Neuron (in vitro differentiated cells): Measurements from ENCODE around the gene GNB5.
"Not testable (repeated sequence)": the region's sequence is repeated elsewhere in the genome, so short reads cannot be mapped to it uniquely, and the experiment has no call there.

ENCODE experiments used
- H2AFZ ChIP-seq: one replicate; pipeline ENCODE4 v1.6.1; 2013; ENCODE audit warnings: low read depth, mild to moderate bottlenecking, inconsistent platforms, low read length, moderate library complexity
- H3K27me3 ChIP-seq: one replicate; pipeline ENCODE4 v1.6.1; 2013; ENCODE audit warnings: low read length; ENCODE audit not compliant: insufficient read depth
- H3K36me3 ChIP-seq: one replicate; pipeline ENCODE4 v1.6.1; 2013; ENCODE audit warnings: low read length; ENCODE audit not compliant: insufficient read depth
- H3K4me1 ChIP-seq: one replicate; pipeline ENCODE4 v1.6.1; 2013; ENCODE audit warnings: low read length; ENCODE audit not compliant: insufficient read depth
- H3K4me3 ChIP-seq: 2 replicates; pipeline ENCODE4 v1.5.1; 2013; ENCODE audit warnings: mild to moderate bottlenecking, low read length, moderate library complexity
- H3K9me3 ChIP-seq: one replicate; pipeline ENCODE4 v1.6.1; 2013; ENCODE audit warnings: low read length

Gene GNB5

GRCh38 chr15:52191207-52191606 lies at the start of gene GNB5:
Gene GNB5, minus strand, starts transcription at chr15:52191392. Its CDS starts 6,716 bp downstream, at chr15:52184676.
- Histone ChIP-seq H3K36me3 (no peaks in the 10 kb centered on the region), H3K4me3 (no peak within 1 kb of the TSS), H3K27me3 (no peaks in the 10 kb centered on the region), H3K9me3 (no peaks in the 10 kb centered on the region), H2AFZ (no peak within 1 kb of the TSS), H3K4me1 (no peaks in the 10 kb centered on the region)

DNA sequence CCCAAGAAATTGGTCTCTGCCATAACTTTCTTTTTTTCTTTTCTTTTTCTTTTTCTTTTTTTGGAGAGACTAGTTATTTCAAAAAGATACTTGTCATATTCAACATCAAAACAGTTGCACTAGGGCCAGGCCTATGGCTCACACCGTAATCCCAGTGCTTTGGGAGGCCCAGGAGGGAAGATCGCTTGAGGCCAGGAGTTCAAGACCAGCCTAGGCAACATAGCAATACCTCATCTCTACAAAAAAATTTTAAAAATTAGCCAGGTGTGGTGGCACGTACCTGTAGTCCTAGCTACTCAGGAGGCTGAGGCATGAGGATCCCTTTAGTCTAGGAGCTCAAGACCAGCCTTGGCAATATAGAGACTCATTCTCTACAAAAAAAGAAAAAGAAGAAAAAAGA lies 49.0 kb upstream of the GNB5 start:
- H3K4me1 ChIP-seq: no peaks in the 10 kb centered on the region
- no peak overlapping the region for H2AFZ ChIP-seq
- no peak overlapping the region for H3K4me3 ChIP-seq

DNA sequence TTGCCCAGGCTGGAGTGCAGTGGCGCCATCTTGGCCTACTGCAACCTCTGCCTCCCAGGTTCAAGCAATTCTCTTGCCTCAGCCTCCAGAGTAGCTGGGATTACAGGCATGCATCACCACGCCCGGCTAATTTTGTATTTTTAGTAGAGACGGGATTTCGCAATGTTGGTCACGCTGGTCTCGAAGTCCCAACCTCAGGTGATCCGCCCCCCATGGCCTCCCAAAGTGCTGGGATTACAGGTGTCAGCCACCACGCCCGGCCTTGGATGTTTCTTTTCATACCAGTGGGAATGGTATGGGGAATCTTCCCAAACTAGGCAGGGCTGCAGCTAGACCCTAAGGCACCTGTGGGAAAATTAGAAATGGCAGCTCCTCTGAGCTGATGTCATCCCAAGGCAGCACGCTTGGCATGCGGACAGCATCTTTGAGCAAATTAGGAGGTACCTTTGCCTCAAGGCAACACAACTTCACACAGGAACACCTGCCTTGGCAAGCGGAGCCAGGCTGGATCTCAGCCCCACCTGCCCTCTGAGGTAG lies 47.9 kb upstream of the GNB5 start:
- not testable (repeated sequence) for H3K9me3 ChIP-seq, H3K4me1 ChIP-seq, H2AFZ ChIP-seq, H3K27me3 ChIP-seq, H3K36me3 ChIP-seq, H3K4me3 ChIP-seq

More for the DNA sequence above, 49.0 kb upstream of the GNB5 start:
- H3K9me3 ChIP-seq: no peaks in the 10 kb centered on the region
- no peaks in the 10 kb centered on the region for H3K36me3 ChIP-seq
- H3K27me3 ChIP-seq: no peaks in the 10 kb centered on the region

DNA sequence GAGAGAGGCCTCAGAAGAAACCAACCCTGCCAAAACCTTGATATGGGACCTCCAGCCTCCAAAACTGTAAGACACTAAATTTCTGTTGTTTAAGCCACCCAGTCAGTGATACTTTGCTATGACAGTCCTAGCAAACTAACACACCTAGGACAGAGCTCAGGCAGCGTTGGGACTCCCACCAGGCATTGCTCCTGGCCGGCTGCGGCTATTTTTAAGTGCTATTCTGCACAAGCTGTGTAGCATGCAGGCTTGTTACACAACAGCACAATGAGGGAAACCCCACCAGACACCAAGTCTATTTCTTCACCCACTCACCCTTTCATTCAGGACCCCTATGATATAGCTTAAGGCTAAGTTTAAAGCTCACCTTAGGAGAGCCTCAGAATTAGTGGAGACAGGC lies 47.0 kb upstream of the GNB5 start:
- Histone ChIP-seq H3K9me3 (no peaks in the 10 kb centered on the region), H3K4me3 (no peak overlapping the region), H3K36me3 (peaks cover 3% of the 10 kb centered on the region), H2AFZ (no peak overlapping the region), H3K4me1 (peaks cover 3% of the 10 kb centered on the region), H3K27me3 (no peaks in the 10 kb centered on the region)

DNA sequence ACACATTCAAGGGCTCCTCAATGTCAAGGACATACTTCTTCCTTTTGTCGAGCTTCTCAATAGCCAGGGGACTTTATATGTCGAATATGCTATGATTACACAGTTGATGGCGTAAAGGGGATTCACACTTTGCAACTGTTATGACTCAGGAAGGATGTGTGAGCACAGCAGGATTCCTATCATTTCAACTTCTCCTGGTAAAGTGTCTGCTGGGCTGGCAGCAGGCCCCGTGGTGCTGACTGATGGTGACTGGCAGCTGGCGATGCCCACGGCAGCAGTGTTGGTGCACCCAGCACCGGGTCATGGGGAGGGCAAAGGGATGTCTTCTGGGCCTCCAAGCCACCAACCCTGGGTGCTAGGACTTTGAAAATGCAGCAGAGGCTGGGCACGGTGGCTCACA lies 44.8 kb upstream of the GNB5 start:
- H3K4me1 ChIP-seq: peaks cover 8% of the 10 kb centered on the region
- H3K27me3 ChIP-seq: no peaks in the 10 kb centered on the region
- H3K9me3 ChIP-seq: no peaks in the 10 kb centered on the region
- no peak overlapping the region for H2AFZ ChIP-seq
- H3K4me3 ChIP-seq: no peak overlapping the region
- H3K36me3 ChIP-seq: peaks cover 3% of the 10 kb centered on the region

- peaks cover 8% of the 10 kb centered on the region for H3K4me1 ChIP-seq
- H3K4me3 ChIP-seq: no peak overlapping the region
- H2AFZ ChIP-seq: no peak overlapping the region
- no peaks in the 10 kb centered on the region for H3K27me3 ChIP-seq
- peaks cover 3% of the 10 kb centered on the region for H3K36me3 ChIP-seq
- no peaks in the 10 kb centered on the region for H3K9me3 ChIP-seq
Measured at GRCh38 chr15:52234596-52235541, 43.7 kb upstream of the GNB5 start.

DNA sequence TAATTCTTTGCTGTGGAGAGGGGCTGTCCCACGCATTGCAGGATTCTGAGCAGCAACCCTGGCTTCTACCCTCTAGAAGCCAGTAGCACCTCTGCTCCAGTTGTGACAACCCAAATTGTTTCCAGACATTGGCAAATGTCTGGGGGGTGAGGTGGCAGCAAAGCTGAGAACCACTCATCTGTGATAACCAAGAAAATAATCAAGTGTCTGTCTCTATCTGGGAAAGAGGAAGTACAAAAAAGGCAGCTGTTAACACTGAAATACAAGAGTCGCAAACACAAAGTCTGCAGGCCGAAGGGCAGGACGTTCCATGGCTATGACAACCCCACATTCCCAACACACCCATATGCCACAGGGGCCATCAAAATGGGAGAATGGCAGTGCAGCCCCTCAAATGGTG lies 42.2 kb upstream of the GNB5 start:
- Histone ChIP-seq H2AFZ (no peak overlapping the region), H3K9me3 (no peaks in the 10 kb centered on the region), H3K4me1 (peaks cover 8% of the 10 kb centered on the region), H3K36me3 (peaks cover 3% of the 10 kb centered on the region), H3K4me3 (no peak overlapping the region), H3K27me3 (no peaks in the 10 kb centered on the region)

GRCh38 chr15:52232327-52232726 lies 41.1 kb upstream of the GNB5 start:
- no peak overlapping the region for H3K4me3 ChIP-seq
- H3K9me3 ChIP-seq: no peaks in the 10 kb centered on the region
- H3K27me3 ChIP-seq: no peaks in the 10 kb centered on the region
- H2AFZ ChIP-seq: no peak overlapping the region
- peaks cover 8% of the 10 kb centered on the region for H3K4me1 ChIP-seq
- H3K36me3 ChIP-seq: peaks cover 3% of the 10 kb centered on the region

DNA sequence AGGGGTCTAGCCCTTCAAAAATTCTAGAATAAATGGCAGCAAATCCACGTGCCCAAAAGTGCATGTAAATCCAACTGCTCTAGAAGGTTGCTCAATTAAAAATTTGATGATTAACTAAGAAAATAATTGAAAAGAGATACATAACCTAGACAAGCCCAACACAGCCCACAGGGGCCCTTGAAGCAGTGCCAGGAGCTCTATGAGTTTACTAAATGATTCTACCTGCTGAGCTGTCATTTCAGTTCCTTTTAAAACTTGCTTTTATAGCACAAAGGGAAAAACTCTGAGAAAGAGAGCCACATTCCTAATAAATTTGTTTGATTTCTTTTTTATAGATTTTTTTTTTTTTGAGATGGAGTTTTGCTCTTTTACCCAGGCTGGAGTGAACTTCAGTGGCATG lies 38.9 kb upstream of the GNB5 start:
- no peak overlapping the region for H3K4me3 ChIP-seq
- no peak overlapping the region for H2AFZ ChIP-seq
- peaks cover 8% of the 10 kb centered on the region for H3K4me1 ChIP-seq
- no peaks in the 10 kb centered on the region for H3K27me3 ChIP-seq
- H3K9me3 ChIP-seq: no peaks in the 10 kb centered on the region
- peaks cover 3% of the 10 kb centered on the region for H3K36me3 ChIP-seq

- no peaks in the 10 kb centered on the region for H3K27me3 ChIP-seq
- H2AFZ ChIP-seq: no peak overlapping the region
- peaks cover 8% of the 10 kb centered on the region for H3K4me1 ChIP-seq
- no peaks in the 10 kb centered on the region for H3K9me3 ChIP-seq
- H3K36me3 ChIP-seq: peaks cover 3% of the 10 kb centered on the region
- H3K4me3 ChIP-seq: no peak overlapping the region
Measured at GRCh38 chr15:52228921-52229320, 37.7 kb upstream of the GNB5 start.

GRCh38 chr15:52227456-52227855 lies 36.3 kb upstream of the GNB5 start:
- Histone ChIP-seq H3K4me1 (peaks cover 3% of the 10 kb centered on the region), H3K36me3 (peaks cover 3% of the 10 kb centered on the region), H3K4me3 (no peak overlapping the region), H3K27me3 (no peaks in the 10 kb centered on the region), H3K9me3 (no peaks in the 10 kb centered on the region), H2AFZ (no peak overlapping the region)

DNA sequence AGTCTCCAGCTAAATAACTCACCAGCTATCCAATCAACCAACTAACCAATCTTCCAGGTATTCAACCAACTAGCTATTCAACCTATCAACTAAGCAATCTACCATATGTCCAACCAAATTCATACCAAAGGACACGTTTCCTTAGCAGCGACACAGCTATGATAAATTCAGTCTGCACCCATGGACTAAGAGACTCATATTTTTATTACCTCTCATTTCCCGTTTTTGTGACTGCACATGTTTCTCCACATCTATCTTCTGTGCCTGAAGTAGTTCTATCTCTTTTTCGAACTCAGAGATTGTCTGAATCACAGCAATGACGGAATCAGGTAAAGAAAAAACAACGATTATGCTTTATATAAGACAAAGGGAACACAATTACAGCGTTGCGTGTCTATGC lies 34.0 kb upstream of the GNB5 start:
- Histone ChIP-seq H3K4me3 (no peak overlapping the region), H3K36me3 (peaks cover 5% of the 10 kb centered on the region), H2AFZ (no peak overlapping the region), H3K27me3 (no peaks in the 10 kb centered on the region), H3K9me3 (no peaks in the 10 kb centered on the region), H3K4me1 (no peaks in the 10 kb centered on the region)

GRCh38 chr15:52224211-52224610 lies 33.0 kb upstream of the GNB5 start:
- H3K4me3 ChIP-seq: no peak overlapping the region
- H3K27me3 ChIP-seq: no peaks in the 10 kb centered on the region
- H3K36me3 ChIP-seq: peaks cover 5% of the 10 kb centered on the region
- no peaks in the 10 kb centered on the region for H3K9me3 ChIP-seq
- no peak overlapping the region for H2AFZ ChIP-seq
- H3K4me1 ChIP-seq: no peaks in the 10 kb centered on the region
